Vagina (tissue), 2 donors: ENCODE measurements around the gene TRABD2B.

Experiments
- CTCF ChIP-seq, 3 experiments: fragments of 450-650 bp in 2 of 3; fragments of 200-600 bp in 1 of 3; sonication (generic) in 1 of 3; IDR thresholded peaks; one replicate each; pipeline ENCODE4 v1.5.1; 2017 to 2019; ENCODE audit warnings: antibody characterized with exemption in 3 of 3, mild to moderate bottlenecking in 2 of 3, moderate library complexity in 2 of 3
- POLR2A ChIP-seq, 2 donors: fragments of 450-650 bp; IDR thresholded peaks; one replicate each; pipeline ENCODE4 v1.6.1; 2017; ENCODE audit warnings: antibody characterized with exemption in 2 of 2, mild to moderate bottlenecking in 2 of 2, moderate library complexity in 2 of 2
- POLR2AphosphoS5 ChIP-seq, 2 donors: sonication (generic); formaldehyde crosslinking; IDR thresholded peaks; one replicate each; pipeline ENCODE4 v1.9.0; 2017; ENCODE audit warnings: antibody characterized with exemption in 2 of 2, mild to moderate bottlenecking in 2 of 2, low read depth in 1 of 2; ENCODE audit not compliant: insufficient read depth in 1 of 2

- TF ChIP-seq CTCF (IDR thresholded peaks at IDR 0.05) (no peak), POLR2A (IDR thresholded peaks at IDR 0.05) (no peak), POLR2AphosphoS5 (IDR thresholded peaks at IDR 0.05; ENCODE audit: insufficient read depth in 1 of 2, low read depth in 1 of 2) (no peak)
Measured at GRCh38 chr1:47821760-47822159, 175.4 kb downstream of the TRABD2B start.
